HepG2 (cell line): ENCODE results near the gene LBX2. TPM values are rescaled to one million over a fixed set of nuclear protein-coding genes. Genes with fewer than 3 reads are reported as not detected.

Experiments used
- AFF4 ChIP-seq: sonication (generic); formaldehyde crosslinking; IDR thresholded peaks from 2 replicates; pipeline ENCODE4 v1.4.0; 2020; ENCODE audit warnings: missing genetic modification reagents
- CHCHD3 ChIP-seq: sonication (generic); formaldehyde crosslinking; IDR thresholded peaks from 2 replicates; pipeline ENCODE4 v1.8.0; 2022; ENCODE audit warnings: mild to moderate bottlenecking, missing genetic modification reagents, moderate library complexity
- KDM5B ChIP-seq: sonication (generic); formaldehyde crosslinking; IDR thresholded peaks from 2 replicates; pipeline ENCODE4 v1.4.0; 2020; ENCODE audit warnings: missing genetic modification reagents, mild to moderate bottlenecking, borderline replicate concordance
- MAFK ChIP-seq, 2 experiments: IDR thresholded peaks in 1 of 2; conservative IDR thresholded peaks in 1 of 2; 2 replicates each; pipeline ENCODE4 v1.6.1; 2011; ENCODE audit warnings: improper control_type of control experiment in 2 of 2, low read length in 2 of 2
- MIER3 ChIP-seq: IDR thresholded peaks from 2 replicates; pipeline ENCODE4 v1.6.1; 2016; ENCODE audit warnings: missing compliant biosample characterization, borderline replicate concordance
- MLLT10 ChIP-seq: sonication (generic); formaldehyde crosslinking; IDR thresholded peaks from 2 replicates; pipeline ENCODE4 v1.4.0; 2020; ENCODE audit warnings: missing genetic modification reagents
- SIX1 ChIP-seq: sonication (generic); formaldehyde crosslinking; IDR thresholded peaks from 2 replicates; pipeline ENCODE4 v1.4.0; 2020; ENCODE audit warnings: missing genetic modification reagents, borderline replicate concordance
- ZNF124 ChIP-seq: sonication (generic); formaldehyde crosslinking; IDR thresholded peaks from 2 replicates; pipeline ENCODE4 v1.4.0; 2020; ENCODE audit warnings: missing genetic modification reagents
- ZNF138 ChIP-seq: sonication (generic); formaldehyde crosslinking; IDR thresholded peaks from 2 replicates; pipeline ENCODE4 v1.5.0; 2020; ENCODE audit warnings: mild to moderate bottlenecking, low read depth, missing genetic modification reagents
- ZNF382 ChIP-seq: sonication (generic); formaldehyde crosslinking; IDR thresholded peaks from 2 replicates; pipeline ENCODE4 v1.5.0; 2020; ENCODE audit warnings: missing genetic modification reagents, mild to moderate bottlenecking, borderline replicate concordance
- ZNF549 ChIP-seq: sonication (generic); formaldehyde crosslinking; IDR thresholded peaks from 2 replicates; pipeline ENCODE4 v1.5.0; 2020; ENCODE audit warnings: missing genetic modification reagents
- ZNF788 ChIP-seq: sonication (generic); formaldehyde crosslinking; IDR thresholded peaks from 2 replicates; pipeline ENCODE4 v1.5.0; 2020; ENCODE audit warnings: mild to moderate bottlenecking, missing genetic modification reagents, borderline replicate concordance
- polyA plus RNA-seq, 8 experiments: library from polyadenylated mRNA; depleted of rRNA in 3 of 8; stranded (reverse) in 7 of 8; unstranded in 1 of 8; fragments of >200 nt; fragmentation: Illumina TruSeq in 4 of 8; extraction: Trizol in 4 of 8; gene quantifications; 2 replicates each; pipeline versions ENCODE4 v1.2.1 to v1.2.3, GENCODE V29; 2011 to 2016; ENCODE audit warnings: low read depth in 4 of 8, missing spikeins in 1 of 8, mixed read lengths in 1 of 8; ENCODE audit not compliant: insufficient read depth in 1 of 8
- total RNA-seq, 5 experiments: library from RNA; depleted of rRNA; stranded (reverse); fragments of >200 nt; fragmentation: Illumina TruSeq; extraction: Trizol; gene quantifications; 2 replicates each; pipeline ENCODE4 v1.2.3, GENCODE V29; 2016; ENCODE audit warnings: low read depth in 1 of 5
- TF ChIP-seq, protein P1 (sequence below): sonication (generic); formaldehyde crosslinking; IDR thresholded peaks from 2 replicates; pipeline ENCODE4 v1.8.0; 2022; ENCODE audit warnings: mild to moderate bottlenecking, missing genetic modification reagents
- TF ChIP-seq, protein P2 (sequence below): sonication (generic); formaldehyde crosslinking; IDR thresholded peaks from 2 replicates; pipeline ENCODE4 v1.4.0; 2020; ENCODE audit warnings: missing genetic modification reagents, mild to moderate bottlenecking, borderline replicate concordance

The LBX2 gene
- total and polyA plus RNA-seq, 2 of the 13 experiments (the other 11 are each of a cell fraction or from before 2014, with no cell fraction given), result 6.4 to 8.1 TPM

DNA sequence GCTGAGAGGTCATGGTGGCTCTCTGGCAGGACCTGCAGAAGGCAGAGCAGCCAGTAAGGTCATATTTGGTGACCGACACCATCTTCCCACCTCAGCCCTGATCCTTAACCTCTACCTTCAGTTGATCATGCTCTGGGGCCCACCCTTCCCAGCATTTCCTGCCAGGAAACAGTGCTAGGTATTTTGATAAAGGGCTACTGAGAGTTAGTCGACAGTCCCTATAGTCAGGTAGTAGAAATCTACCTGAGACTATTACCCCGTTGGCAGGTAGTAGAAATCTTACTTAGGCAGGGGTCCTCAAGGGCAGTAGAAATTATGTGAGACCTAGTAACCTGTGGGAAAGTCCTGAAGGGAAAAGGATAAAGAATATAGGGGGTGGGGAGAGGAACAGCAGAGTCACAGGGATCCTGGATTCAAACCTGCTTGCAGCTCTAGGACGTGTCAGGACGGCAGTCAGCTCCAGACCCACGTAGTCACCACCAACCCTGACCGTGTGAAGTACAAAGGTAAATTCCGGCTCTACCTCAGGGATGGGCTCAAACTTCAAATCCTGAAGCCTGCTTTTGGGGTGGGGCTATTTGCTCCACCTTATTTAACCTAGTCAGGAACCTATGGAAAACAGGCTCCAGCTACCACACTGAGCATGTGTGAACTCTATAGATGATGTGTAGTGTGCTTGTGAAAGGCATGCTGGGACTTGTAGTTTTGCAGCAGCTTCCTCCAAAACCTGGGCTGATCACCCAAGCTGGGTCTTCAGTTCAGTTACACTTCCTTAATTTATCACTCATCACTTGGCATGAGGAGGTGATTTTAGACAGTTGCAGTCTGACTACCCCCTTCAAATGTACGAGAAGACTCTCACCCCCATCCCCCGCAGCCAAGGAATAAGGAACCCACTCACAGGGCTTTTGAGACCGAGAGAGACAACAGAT lies 26.6 kb upstream of the LBX2 start, which contains the start of gene DQX1 (continued):
- TF ChIP-seq, protein P1, sequence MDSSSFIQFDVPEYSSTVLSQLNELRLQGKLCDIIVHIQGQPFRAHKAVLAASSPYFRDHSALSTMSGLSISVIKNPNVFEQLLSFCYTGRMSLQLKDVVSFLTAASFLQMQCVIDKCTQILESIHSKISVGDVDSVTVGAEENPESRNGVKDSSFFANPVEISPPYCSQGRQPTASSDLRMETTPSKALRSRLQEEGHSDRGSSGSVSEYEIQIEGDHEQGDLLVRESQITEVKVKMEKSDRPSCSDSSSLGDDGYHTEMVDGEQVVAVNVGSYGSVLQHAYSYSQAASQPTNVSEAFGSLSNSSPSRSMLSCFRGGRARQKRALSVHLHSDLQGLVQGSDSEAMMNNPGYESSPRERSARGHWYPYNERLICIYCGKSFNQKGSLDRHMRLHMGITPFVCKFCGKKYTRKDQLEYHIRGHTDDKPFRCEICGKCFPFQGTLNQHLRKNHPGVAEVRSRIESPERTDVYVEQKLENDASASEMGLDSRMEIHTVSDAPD (CRISPR knock-in tag), result no peak
- TF ChIP-seq SIX1 (0 out of 2 replicates have a peak, but pooled peaks have one; percentile 16), KDM5B (CRISPR knock-in tag) (0 out of 2 replicates have a peak, but pooled peaks have one; percentile 7), MAFK (conservative IDR thresholded peaks at IDR 0.05 in 1 of 2, IDR thresholded peaks at IDR 0.05 in 1 of 2; ENCODE audit: low read length in 2 of 2) (0 out of 4 replicates have a peak, but pooled peaks of 1 of the 2 experiments have one; percentile 0), AFF4 (peak; percentile 82), ZNF549 (no peak), MIER3 (peak; percentile 83; the same call in 1 of the 2 replicates), ZNF138 (CRISPR knock-in tag) (peak; percentile 77; the same call in 1 of the 2 replicates), ZNF788 (CRISPR knock-in tag) (peak; percentile 83; the same call in 1 of the 2 replicates), ZNF124 (CRISPR knock-in tag) (peak; percentile 84; the same call in 1 of the 2 replicates), CHCHD3 (CRISPR knock-in tag) (no peak), ZNF382 (no peak), MLLT10 (no peak)
- TF ChIP-seq, protein P2, sequence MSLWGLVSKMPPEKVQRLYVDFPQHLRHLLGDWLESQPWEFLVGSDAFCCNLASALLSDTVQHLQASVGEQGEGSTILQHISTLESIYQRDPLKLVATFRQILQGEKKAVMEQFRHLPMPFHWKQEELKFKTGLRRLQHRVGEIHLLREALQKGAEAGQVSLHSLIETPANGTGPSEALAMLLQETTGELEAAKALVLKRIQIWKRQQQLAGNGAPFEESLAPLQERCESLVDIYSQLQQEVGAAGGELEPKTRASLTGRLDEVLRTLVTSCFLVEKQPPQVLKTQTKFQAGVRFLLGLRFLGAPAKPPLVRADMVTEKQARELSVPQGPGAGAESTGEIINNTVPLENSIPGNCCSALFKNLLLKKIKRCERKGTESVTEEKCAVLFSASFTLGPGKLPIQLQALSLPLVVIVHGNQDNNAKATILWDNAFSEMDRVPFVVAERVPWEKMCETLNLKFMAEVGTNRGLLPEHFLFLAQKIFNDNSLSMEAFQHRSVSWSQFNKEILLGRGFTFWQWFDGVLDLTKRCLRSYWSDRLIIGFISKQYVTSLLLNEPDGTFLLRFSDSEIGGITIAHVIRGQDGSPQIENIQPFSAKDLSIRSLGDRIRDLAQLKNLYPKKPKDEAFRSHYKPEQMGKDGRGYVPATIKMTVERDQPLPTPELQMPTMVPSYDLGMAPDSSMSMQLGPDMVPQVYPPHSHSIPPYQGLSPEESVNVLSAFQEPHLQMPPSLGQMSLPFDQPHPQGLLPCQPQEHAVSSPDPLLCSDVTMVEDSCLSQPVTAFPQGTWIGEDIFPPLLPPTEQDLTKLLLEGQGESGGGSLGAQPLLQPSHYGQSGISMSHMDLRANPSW (CRISPR knock-in tag), result no peak
